ENCODE measurements around the gene KSR2. TPM values are rescaled to one million over a fixed set of nuclear protein-coding genes. Genes with fewer than 3 reads are reported as not detected.

Gene KSR2
- total and polyA plus RNA-seq, 2 of the 13 experiments (the other 11 are each of a cell fraction or from before 2014, with no cell fraction given), result 0.02 TPM; not detected in 1

DNA sequence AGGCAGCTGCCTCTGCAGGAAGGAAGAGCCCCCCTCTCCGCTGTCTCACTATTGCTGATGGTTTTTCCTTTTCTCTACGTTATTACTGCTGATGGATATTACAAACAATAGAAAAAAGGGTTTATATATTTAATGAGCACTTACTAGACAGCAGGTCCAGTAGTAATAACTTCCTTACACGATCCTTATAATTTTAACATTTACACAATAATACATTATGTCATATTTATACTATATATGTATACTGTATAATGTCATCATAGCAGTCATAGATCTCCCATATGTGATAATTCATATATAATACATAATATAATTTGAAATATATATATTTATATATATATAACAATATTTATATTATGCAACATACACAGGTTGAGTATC is 92.4 kb downstream of the KSR2 start:
- Histone ChIP-seq H4K20me1 (ENCODE audit: insufficient read depth, low read length) (no peaks in the 10 kb centered on the region), H3K4me2 (ENCODE audit: low read depth, low read length) (no peak overlapping the region), H3K27ac (ENCODE audit: extremely low read length, insufficient read depth, low read length) (no peak overlapping the region), H2AFZ (ENCODE audit: low read length) (no peak overlapping the region), H3K79me2 (ENCODE audit: insufficient read depth, low read length) (no peaks in the 10 kb centered on the region), H3K36me3 (replicated peaks in 1 of 2; ENCODE audit: control insufficient read depth in 1 of 2, insufficient read depth in 2 of 2, low read length in 2 of 2) (no peaks in the 10 kb centered on the region), H3K9ac (ENCODE audit: insufficient read depth, low read depth, low read length) (no peak overlapping the region), H3K4me3 (replicated peaks in 1 of 3; ENCODE audit: insufficient read depth in 1 of 3, low read depth in 2 of 3, low read length in 3 of 3) (no peak overlapping the region), H3K27me3 (ENCODE audit: control insufficient read depth in 1 of 2, insufficient read depth in 2 of 2, low read length in 2 of 2) (no peaks in the 10 kb centered on the region), H3K4me1 (ENCODE audit: insufficient read depth, low read length) (no peaks in the 10 kb centered on the region), H3K9me3 (ENCODE audit: low read length) (no peaks in the 10 kb centered on the region)
- POLR2A ChIA-PET, result no interaction called here
- in situ Hi-C loops (cut with HindIII; ENCODE audit: extremely low pct_ligation_motif_present, low pct_unique_long_range_greater_than_20kb), result loop anchor here (5.0 kb wide), 1 partner anchor 156 kb away; no protein-coding TSS in a partner anchor
- CTCF ChIA-PET (ENCODE audit: low intra/inter-chr PET ratio, low total read pairs), result interaction anchor here (1.3 to 2.0 kb wide), 2 partner anchors 158 to 159 kb away, joined by 3 to 17 read pairs; no protein-coding TSS in a partner anchor
- intact Hi-C loops (cut with micrococcal nuclease; ENCODE audit: unreplicated experiment), result loop anchor here (5.0 kb wide), 2 partner anchors 141 to 226 kb away; partner anchors contain the start of genes RFC5 and VSIG10
- no peak for ATAC-seq
- 15% methylated on average over 3 of the region's 3 CpGs for WGBS (ENCODE audit: low lambda C conversion rate)
- no peak for FAIRE-seq
- BruUV-seq (replicated peaks), result no TSS peak
- DNase-seq (ENCODE audit: low spot score), result no peak
- no peak for TF ChIP-seq IKZF1 (IDR thresholded peaks at IDR 0.05)
- TF ChIP-seq NFE2 (CRISPR knock-in tag; IDR thresholded peaks at IDR 0.05), result no peak
- no peak for TF ChIP-seq TAF15 (IDR thresholded peaks at IDR 0.05; ENCODE audit: low read depth, low read length, poor library complexity, severe bottlenecking)
- TF ChIP-seq, protein P1, sequence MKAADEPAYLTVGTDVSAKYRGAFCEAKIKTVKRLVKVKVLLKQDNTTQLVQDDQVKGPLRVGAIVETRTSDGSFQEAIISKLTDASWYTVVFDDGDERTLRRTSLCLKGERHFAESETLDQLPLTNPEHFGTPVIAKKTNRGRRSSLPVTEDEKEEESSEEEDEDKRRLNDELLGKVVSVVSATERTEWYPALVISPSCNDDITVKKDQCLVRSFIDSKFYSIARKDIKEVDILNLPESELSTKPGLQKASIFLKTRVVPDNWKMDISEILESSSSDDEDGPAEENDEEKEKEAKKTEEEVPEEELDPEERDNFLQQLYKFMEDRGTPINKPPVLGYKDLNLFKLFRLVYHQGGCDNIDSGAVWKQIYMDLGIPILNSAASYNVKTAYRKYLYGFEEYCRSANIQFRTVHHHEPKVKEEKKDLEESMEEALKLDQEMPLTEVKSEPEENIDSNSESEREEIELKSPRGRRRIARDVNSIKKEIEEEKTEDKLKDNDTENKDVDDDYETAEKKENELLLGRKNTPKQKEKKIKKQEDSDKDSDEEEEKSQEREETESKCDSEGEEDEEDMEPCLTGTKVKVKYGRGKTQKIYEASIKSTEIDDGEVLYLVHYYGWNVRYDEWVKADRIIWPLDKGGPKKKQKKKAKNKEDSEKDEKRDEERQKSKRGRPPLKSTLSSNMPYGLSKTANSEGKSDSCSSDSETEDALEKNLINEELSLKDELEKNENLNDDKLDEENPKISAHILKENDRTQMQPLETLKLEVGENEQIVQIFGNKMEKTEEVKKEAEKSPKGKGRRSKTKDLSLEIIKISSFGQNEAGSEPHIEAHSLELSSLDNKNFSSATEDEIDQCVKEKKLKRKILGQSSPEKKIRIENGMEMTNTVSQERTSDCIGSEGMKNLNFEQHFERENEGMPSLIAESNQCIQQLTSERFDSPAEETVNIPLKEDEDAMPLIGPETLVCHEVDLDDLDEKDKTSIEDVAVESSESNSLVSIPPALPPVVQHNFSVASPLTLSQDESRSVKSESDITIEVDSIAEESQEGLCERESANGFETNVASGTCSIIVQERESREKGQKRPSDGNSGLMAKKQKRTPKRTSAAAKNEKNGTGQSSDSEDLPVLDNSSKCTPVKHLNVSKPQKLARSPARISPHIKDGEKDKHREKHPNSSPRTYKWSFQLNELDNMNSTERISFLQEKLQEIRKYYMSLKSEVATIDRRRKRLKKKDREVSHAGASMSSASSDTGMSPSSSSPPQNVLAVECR (CRISPR knock-in tag; IDR thresholded peaks at IDR 0.05; ENCODE audit: borderline replicate concordance), result no peak
- TF ChIP-seq ZNF557 (CRISPR knock-in tag; IDR thresholded peaks at IDR 0.05), result no peak
- no peak for TF ChIP-seq ZKSCAN8 (CRISPR knock-in tag; IDR thresholded peaks at IDR 0.05; ENCODE audit: borderline replicate concordance)
- TF ChIP-seq ZNF720 (CRISPR knock-in tag; IDR thresholded peaks at IDR 0.05), result no peak
- no peak for TF ChIP-seq ZNF878 (CRISPR knock-in tag; IDR thresholded peaks at IDR 0.05)
- TF ChIP-seq MATR3 (CRISPR knock-in tag; IDR thresholded peaks at IDR 0.05), result no peak

Measured in HepG2 (cell line).